Gastroesophageal sphincter (tissue), 3 donors: ENCODE data around the gene TRMT44.

Experiments
- CTCF ChIP-seq, 4 experiments: fragments of 200-600 bp in 2 of 4; fragments of 450-650 bp in 2 of 4; sonication (generic) in 1 of 4; IDR thresholded peaks; one replicate each; pipeline ENCODE4 v1.5.1; 2017 to 2019; ENCODE audit warnings: antibody characterized with exemption in 4 of 4, mild to moderate bottlenecking in 2 of 4, moderate library complexity in 2 of 4
- POLR2A ChIP-seq, 2 donors: fragments of 450-650 bp; IDR thresholded peaks; one replicate each; pipeline ENCODE4 v1.6.1; 2017; ENCODE audit warnings: antibody characterized with exemption in 2 of 2, mild to moderate bottlenecking in 2 of 2, moderate library complexity in 1 of 2

GRCh38 chr4:8393593-8394038, 47.0 kb upstream of the TRMT44 start:
- peak in 2 of 4 experiments; percentile 19 to 40 for TF ChIP-seq CTCF (IDR thresholded peaks at IDR 0.05)
- TF ChIP-seq POLR2A (IDR thresholded peaks at IDR 0.05): no peak
